Measurements from ENCODE around the gene KCNS3. TPM values are rescaled to one million over a fixed set of nuclear protein-coding genes. Genes with fewer than 3 reads are reported as not detected.

KCNS3 gene
- total and polyA plus RNA-seq, 2 of the 13 experiments (the other 11 are each of a cell fraction or from before 2014, with no cell fraction given), result not detected

DNA sequence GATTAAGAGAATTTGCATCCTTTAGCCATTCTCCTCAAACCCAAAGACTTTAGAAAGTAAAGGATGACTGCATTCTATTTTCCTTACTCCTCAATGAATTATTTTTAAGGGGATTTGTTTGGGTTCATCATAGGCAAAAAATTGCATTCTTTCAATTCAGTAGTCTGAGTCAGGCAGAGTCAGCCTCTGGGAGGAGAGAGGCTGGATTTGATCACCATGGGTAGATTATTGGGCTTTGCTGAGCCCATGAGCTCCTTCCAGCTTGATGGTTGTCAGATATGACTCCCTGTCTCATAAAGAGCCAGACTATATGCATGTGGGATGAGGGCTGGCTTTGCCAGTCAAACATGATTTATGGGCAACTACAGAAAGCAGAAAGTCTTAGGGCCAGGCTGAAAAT lies 101.2 kb downstream of the KCNS3 start (continued):
- TF ChIP-seq, protein P1, sequence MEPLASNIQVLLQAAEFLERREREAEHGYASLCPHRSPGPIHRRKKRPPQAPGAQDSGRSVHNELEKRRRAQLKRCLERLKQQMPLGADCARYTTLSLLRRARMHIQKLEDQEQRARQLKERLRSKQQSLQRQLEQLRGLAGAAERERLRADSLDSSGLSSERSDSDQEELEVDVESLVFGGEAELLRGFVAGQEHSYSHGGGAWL (CRISPR knock-in tag; IDR thresholded peaks at IDR 0.05), result no peak
- TF ChIP-seq ZNF879 (CRISPR knock-in tag; IDR thresholded peaks at IDR 0.05), result no peak
- TF ChIP-seq, protein P2, sequence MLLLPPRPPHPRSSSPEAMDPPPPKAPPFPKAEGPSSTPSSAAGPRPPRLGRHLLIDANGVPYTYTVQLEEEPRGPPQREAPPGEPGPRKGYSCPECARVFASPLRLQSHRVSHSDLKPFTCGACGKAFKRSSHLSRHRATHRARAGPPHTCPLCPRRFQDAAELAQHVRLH (CRISPR knock-in tag; IDR thresholded peaks at IDR 0.05; ENCODE audit: borderline replicate concordance, low read depth), result no peak
- no peak for TF ChIP-seq ZNF530 (CRISPR knock-in tag; IDR thresholded peaks at IDR 0.05; ENCODE audit: low read depth)
- TF ChIP-seq ZNF205 (CRISPR knock-in tag; IDR thresholded peaks at IDR 0.05), result no peak
- TF ChIP-seq ZNF75D (CRISPR knock-in tag; IDR thresholded peaks at IDR 0.05; ENCODE audit: borderline replicate concordance), result no peak

DNA sequence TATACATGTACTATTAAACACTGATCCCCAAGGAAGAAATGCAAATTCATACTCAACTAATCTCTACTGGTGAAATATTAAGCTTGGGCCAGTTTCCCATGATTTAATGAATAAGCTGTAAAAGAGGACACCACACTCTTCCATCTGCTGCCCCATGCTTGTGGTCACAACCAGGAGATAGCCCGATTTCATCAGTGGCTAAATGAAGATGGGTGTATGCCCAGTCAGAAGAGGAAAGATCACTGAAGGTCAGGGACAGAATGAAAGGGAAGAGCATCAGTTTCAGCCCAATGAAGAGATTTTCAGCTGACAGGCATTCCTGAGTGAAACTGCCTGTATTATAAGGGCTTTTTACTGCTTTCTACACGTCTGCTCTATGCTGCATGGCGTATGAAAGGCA lies 103.5 kb downstream of the KCNS3 start:
- ChIA-PET CTCF (ENCODE audit: low intra/inter-chr PET ratio, low total read pairs) (no interaction called here), POLR2A (no interaction called here)
- DNase-seq (ENCODE audit: low spot score), result no peak
- H3K27ac ChIP-seq (ENCODE audit: extremely low read length, insufficient read depth, low read length), result no peak overlapping the region
- H2AFZ ChIP-seq (ENCODE audit: low read length), result no peak overlapping the region
- no peak overlapping the region for H3K4me3 ChIP-seq (replicated peaks in 1 of 3; ENCODE audit: insufficient read depth in 1 of 3, low read depth in 2 of 3, low read length in 3 of 3)
- H3K9ac ChIP-seq (ENCODE audit: insufficient read depth, low read depth, low read length), result no peak overlapping the region
- H3K79me2 ChIP-seq (ENCODE audit: insufficient read depth, low read length), result no peaks in the 10 kb centered on the region
- no peak for FAIRE-seq
- 4% methylated on average over 3 of the region's 3 CpGs for WGBS (ENCODE audit: low lambda C conversion rate)
- in situ Hi-C loops (cut with HindIII; ENCODE audit: extremely low pct_ligation_motif_present, low pct_unique_long_range_greater_than_20kb), result no loop called here
- H3K4me1 ChIP-seq (ENCODE audit: insufficient read depth, low read length), result no peaks in the 10 kb centered on the region
- intact Hi-C loops (cut with micrococcal nuclease; ENCODE audit: unreplicated experiment), result no loop called here
- no peaks in the 10 kb centered on the region for H3K36me3 ChIP-seq (replicated peaks in 1 of 2; ENCODE audit: control insufficient read depth in 1 of 2, insufficient read depth in 2 of 2, low read length in 2 of 2)
- BruUV-seq (replicated peaks), result no TSS peak
- no peak for ATAC-seq
- H3K9me3 ChIP-seq (ENCODE audit: low read length), result no peaks in the 10 kb centered on the region
- no peak overlapping the region for H3K4me2 ChIP-seq (ENCODE audit: low read depth, low read length)
- no peaks in the 10 kb centered on the region for H3K27me3 ChIP-seq (ENCODE audit: control insufficient read depth in 1 of 2, insufficient read depth in 2 of 2, low read length in 2 of 2)
- no peaks in the 10 kb centered on the region for H4K20me1 ChIP-seq (ENCODE audit: insufficient read depth, low read length)
- TF ChIP-seq, protein P3, sequence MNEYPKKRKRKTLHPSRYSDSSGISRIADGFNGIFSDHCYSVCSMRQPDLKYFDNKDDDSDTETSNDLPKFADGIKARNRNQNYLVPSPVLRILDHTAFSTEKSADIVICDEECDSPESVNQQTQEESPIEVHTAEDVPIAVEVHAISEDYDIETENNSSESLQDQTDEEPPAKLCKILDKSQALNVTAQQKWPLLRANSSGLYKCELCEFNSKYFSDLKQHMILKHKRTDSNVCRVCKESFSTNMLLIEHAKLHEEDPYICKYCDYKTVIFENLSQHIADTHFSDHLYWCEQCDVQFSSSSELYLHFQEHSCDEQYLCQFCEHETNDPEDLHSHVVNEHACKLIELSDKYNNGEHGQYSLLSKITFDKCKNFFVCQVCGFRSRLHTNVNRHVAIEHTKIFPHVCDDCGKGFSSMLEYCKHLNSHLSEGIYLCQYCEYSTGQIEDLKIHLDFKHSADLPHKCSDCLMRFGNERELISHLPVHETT (CRISPR knock-in tag; conservative IDR thresholded peaks at IDR 0.05), result no peak
- TF ChIP-seq ZNF468 (CRISPR knock-in tag; IDR thresholded peaks at IDR 0.05) (no peak), MTF2 (CRISPR knock-in tag; IDR thresholded peaks at IDR 0.05; ENCODE audit: borderline replicate concordance) (no peak), PRPF4 (IDR thresholded peaks at IDR 0.05; ENCODE audit: low read depth, low read length, poor library complexity, severe bottlenecking) (no peak), ZNF816 (CRISPR knock-in tag; IDR thresholded peaks at IDR 0.05; ENCODE audit: borderline replicate concordance) (no peak)
- TF ChIP-seq, protein P4, sequence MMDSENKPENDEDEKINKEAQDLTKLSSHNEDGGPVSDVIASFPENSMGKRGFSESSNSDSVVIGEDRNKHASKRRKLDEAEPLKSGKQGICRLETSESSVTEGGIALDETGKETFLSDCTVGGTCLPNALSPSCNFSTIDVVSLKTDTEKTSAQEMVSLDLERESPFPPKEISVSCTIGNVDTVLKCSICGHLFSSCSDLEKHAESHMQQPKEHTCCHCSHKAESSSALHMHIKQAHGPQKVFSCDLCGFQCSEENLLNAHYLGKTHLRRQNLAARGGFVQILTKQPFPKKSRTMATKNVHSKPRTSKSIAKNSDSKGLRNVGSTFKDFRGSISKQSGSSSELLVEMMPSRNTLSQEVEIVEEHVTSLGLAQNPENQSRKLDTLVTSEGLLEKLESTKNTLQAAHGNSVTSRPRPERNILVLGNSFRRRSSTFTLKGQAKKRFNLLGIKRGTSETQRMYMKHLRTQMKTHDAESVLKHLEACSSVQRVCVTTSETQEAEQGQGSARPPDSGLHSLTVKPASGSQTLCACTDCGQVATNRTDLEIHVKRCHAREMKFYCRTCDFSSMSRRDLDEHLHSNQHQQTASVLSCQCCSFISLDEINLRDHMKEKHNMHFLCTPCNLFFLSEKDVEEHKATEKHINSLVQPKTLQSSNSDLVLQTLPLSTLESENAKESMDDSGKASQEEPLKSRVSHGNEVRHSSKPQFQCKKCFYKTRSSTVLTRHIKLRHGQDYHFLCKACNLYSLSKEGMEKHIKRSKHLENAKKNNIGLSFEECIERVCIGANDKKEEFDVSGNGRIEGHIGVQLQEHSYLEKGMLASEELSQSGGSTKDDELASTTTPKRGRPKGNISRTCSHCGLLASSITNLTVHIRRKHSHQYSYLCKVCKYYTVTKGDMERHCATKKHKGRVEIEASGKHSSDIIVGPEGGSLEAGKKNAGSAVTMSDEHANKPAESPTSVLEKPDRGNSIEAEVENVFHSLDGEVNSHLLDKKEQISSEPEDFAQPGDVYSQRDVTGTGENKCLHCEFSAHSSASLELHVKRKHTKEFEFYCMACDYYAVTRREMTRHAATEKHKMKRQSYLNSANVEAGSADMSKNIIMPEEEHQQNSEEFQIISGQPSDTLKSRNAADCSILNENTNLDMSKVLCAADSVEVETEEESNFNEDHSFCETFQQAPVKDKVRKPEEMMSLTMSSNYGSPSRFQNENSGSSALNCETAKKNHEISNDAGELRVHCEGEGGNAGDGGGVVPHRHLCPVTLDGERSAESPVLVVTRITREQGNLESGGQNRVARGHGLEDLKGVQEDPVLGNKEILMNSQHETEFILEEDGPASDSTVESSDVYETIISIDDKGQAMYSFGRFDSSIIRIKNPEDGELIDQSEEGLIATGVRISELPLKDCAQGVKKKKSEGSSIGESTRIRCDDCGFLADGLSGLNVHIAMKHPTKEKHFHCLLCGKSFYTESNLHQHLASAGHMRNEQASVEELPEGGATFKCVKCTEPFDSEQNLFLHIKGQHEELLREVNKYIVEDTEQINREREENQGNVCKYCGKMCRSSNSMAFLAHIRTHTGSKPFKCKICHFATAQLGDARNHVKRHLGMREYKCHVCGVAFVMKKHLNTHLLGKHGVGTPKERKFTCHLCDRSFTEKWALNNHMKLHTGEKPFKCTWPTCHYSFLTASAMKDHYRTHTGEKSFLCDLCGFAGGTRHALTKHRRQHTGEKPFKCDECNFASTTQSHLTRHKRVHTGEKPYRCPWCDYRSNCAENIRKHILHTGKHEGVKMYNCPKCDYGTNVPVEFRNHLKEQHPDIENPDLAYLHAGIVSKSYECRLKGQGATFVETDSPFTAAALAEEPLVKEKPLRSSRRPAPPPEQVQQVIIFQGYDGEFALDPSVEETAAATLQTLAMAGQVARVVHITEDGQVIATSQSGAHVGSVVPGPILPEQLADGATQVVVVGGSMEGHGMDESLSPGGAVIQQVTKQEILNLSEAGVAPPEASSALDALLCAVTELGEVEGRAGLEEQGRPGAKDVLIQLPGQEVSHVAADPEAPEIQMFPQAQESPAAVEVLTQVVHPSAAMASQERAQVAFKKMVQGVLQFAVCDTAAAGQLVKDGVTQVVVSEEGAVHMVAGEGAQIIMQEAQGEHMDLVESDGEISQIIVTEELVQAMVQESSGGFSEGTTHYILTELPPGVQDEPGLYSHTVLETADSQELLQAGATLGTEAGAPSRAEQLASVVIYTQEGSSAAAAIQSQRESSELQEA (CRISPR knock-in tag; IDR thresholded peaks at IDR 0.05; ENCODE audit: not compliant biosample characterization), result no peak
